Measurements from ENCODE around the gene ACIN1.

ACIN1 gene

GRCh38 chr14:23079716-23080115 is 15.2 kb downstream of the ACIN1 start:
- no peak for DNase-seq

GRCh38 chr14:23078692-23079116 is 16.2 kb downstream of the ACIN1 start:
- DNase-seq, result no peak

DNA sequence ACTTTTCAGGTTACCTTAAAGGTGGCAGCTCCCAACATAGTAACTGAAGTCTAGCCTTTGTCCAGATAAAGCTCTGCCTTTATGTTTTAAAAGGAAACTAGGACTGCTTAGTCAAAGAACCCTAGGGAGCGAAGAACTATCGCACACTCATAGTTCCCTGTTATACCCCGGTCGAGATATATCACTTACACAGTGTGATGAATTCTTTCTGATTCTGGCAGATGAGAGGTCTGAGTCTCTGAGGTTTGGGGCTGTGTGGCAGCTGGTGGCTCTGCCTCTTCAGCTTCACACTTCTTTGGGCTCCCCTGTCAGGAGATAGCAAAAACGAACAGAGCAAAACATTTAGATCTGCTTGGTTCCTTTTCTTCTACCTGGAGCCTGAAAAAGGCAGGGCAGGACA is 17.0 kb downstream of the ACIN1 start:
- DNase-seq, result no peak

- DNase-seq, result peak; percentile 31
Measured at GRCh38 chr14:23076785-23077408, 18.0 kb downstream of the ACIN1 start.

DNA sequence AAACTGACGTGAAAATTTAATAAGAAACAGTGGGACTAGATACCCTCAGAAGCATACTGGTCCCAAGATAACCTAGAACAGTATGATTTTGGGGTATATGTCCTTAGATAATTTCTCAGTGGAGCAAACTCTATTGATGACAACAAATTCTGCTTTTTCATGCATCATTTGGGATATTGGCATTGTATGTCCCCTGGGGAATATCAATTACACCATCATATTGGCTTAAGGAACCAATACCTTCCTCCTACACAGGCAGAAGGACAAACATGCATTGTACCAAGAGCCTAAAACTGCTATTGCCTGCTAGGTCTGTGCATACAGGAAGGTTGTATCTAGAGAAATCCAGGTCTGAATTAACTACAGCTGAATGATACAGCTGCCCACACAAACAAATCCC is 20.0 kb downstream of the ACIN1 start:
- DNase-seq, result no peak

- DNase-seq, result no peak
Measured at GRCh38 chr14:23071921-23072539, 22.9 kb downstream of the ACIN1 start.

GRCh38 chr14:23071244-23071920 is 23.6 kb downstream of the ACIN1 start:
- peak; percentile 72 for DNase-seq

DNA sequence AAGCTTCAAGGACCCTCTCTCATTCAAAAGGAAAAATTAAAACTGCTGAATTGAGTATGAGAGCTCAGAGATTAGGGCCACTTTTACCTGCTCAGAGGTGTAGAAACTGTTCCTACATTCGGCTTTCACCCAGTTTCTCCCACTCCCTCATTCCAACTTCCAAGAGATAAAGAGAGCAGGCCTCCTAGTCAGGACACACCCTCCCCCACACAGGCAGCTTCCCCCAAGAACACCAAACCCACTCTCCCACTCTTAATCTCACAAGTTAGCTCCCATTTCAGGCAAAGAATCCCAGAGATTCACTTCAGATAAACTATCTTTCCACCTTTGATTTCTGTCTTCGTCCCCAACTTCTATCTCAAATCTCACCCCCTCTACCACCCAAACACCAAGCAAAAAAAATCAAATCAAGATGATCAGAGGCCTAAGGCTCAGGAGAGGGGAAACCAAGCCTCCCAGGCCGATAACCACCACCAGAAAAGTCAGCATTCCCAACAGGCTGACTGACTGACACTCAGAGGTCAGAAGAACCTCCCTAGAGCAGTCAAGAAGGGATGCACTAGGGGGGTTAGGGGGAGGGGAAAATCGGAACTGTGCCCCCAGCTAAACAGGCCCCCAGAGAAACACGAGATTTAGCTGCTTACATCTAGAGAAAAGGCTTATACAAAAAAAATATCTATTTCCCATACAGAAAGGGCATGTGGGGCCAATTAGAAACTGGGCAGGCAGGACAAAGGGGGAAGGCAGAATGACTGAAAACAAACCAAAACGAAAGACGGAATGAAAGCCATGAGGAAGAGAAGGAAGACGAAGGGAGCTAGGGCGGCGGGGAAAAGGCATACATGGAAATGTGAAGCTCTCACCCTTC is 24.4 kb downstream of the ACIN1 start:
- DNase-seq, result no peak

- no peak for DNase-seq
Measured at GRCh38 chr14:23069413-23069806, 25.5 kb downstream of the ACIN1 start.

GRCh38 chr14:23068789-23069412 is 26.0 kb downstream of the ACIN1 start:
- peak; percentile 73 for DNase-seq

DNA sequence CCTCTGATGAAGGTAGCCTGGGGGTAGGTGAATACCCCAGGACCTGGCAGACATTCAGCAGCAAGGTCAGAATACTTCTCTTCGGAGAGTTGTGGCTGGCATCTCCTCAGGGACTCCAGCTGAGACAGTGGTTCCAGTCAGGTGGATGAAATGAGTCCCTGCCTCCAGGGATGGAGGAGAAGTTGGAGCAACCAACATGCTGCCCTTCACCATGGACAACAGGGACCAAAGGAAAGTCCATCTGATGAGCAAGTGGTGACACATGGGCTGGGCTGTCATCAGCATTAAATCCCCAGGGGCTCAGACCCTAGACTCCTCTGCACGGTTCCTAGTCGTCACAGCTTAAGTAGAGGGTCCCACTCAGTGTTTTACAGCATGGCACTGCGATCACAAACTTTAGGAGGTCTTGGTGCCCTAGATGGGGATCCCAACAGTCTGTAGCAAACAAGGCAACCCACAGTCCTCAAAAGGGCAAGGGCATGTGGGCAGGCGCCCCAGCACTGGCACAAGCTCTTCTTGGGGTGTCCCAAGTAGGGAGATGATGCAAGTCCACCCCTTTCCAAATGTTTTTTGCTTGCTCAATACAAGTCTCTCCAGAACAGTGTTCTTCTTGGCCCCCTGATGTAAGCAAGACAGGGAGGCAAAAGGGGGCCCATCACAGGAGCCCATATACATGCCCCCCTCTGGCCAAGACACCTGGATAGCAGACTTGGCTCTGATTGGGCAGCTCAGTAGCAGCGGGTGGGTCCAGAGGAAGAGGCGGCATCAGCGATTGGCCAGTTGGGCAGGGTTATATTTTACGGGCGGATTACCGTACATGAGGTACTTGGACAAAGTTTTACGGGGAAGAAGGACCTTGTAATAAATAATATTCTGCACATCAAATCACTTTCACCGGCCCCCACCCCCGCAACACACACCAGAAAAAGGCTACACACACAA is 26.8 kb downstream of the ACIN1 start:
- no peak for DNase-seq

DNA sequence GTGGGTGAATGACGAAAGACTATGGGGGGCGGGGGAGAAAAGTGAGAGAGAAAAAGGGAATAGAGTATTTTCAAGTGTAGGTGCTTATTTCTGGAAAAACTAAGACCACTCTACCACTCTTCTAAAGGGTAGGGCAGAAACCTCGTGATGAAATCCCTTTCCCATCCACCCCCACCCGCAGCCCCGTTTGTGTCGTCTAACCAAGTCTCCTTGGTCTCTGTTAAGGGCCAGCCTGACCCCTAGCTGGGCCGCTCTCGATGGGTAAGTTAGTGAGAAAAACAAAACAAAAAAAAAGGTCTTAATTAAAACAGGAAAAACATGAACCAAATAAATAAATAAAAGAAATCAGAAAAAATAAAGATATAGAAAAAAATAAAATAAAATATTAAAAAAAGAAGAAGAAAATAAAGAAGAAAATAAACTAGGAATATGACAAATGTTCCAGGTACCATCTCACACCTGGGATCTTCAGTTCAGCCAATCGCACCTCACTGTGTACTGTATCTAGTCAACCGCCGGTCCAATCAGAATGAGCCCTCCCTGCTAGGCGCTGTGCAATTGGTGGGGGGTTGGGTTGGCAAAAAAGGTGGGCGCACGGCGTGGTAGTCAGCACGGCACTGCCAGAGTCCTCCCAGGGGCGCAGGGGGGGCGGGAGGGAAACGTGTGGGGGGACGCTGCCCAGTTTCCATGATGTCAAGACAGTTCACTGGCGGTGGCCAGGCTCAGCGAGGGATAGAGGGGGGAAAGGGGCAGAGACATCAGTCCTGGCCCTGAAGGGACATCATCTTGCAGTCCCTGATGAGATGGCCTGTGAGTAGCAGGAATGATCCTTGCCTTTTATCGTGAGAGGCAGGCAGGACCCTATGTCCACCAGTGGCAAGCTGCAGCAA is 27.8 kb downstream of the ACIN1 start:
- no peak for DNase-seq

DNA sequence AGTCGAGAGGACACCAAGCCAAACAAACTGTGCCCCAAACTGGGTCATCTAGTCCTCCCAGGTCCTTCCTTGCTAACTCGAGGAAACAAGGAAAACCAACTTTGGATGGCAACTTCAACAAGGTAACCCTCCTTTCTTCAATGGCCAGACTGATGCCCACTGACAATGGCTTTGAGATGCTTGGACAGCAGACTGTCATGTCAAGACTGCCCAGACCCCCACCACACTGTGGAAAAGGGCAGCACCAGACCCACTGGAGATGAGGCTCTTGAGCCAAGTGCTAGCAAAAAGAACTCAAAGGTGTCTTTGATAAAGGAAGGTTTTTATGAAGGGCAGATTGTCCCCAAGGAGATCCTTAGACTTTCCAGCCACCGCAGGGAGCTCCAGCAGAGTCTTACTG is 28.6 kb downstream of the ACIN1 start:
- DNase-seq, result no peak

DNA sequence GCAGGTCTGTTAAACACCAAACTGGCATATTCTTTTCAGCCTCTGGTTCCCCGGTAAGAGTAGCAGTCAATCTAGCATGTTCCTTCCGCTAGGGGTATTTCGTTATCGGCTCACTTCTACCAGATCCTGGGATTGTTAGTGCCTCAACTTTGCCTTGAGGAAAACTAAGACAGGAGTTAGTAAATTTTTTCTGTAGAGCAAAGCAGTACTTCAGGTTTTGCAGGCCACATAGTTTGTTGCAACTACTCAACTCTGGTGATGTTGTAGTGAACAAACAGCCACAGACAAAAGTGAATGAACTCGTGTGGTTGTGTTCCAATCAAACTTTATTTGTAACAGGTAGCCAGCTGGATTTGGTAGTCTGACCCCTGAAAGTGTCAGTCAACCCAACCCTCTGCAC is 31.3 kb downstream of the ACIN1 start:
- no peak for DNase-seq

- DNase-seq, result no peak
Measured at GRCh38 chr14:23062002-23062401, 32.9 kb downstream of the ACIN1 start.

- no peak for DNase-seq
Measured at GRCh38 chr14:23060536-23061260, 34.2 kb downstream of the ACIN1 start.

- DNase-seq, result no peak
Measured at GRCh38 chr14:23058654-23059504, 36.1 kb downstream of the ACIN1 start.

- peak; percentile 78 for DNase-seq
Measured at GRCh38 chr14:23057757-23058653, 36.9 kb downstream of the ACIN1 start.
